Naive B cell (primary cell): ENCODE measurements around the gene TXNL1. TPM values are rescaled to one million over a fixed set of nuclear protein-coding genes. Genes with fewer than 3 reads are reported as not detected.

Experiments used
- ATAC-seq, 2 donors: fragments of 150-1000 bp; cut with Tn5 transposase; 2 replicates each; pipeline ENCODE4 v1.10.0; 2021; ENCODE audit warnings: low read depth in 2 of 2, mild to moderate bottlenecking in 2 of 2, moderate library complexity in 2 of 2
- DNase-seq: peaks from one replicate; pipeline ENCODE4 v3.0.0; 2022
- H3K27ac Mint-ChIP-seq, 6 donors: one replicate each; pipeline ENCODE4 v1.8.0; 2020 to 2022; ENCODE audit warnings: mild to moderate bottlenecking in 6 of 6, mixed read lengths in 6 of 6, moderate library complexity in 5 of 6, inconsistent platforms in 2 of 6
- H3K27me3 Mint-ChIP-seq, 3 donors: one replicate each; pipeline ENCODE4 v1.8.0; 2021 to 2022; ENCODE audit warnings: mixed read lengths in 3 of 3, mild to moderate bottlenecking in 1 of 3
- H3K36me3 Mint-ChIP-seq, 2 donors: one replicate each; pipeline ENCODE4 v1.8.0; 2020 to 2022; ENCODE audit warnings: mixed read lengths in 2 of 2, inconsistent platforms in 1 of 2, mild to moderate bottlenecking in 1 of 2
- H3K4me1 Mint-ChIP-seq, 3 donors: one replicate each; pipeline ENCODE4 v1.8.0; 2020 to 2022; ENCODE audit warnings: mixed read lengths in 3 of 3, inconsistent platforms in 1 of 3, mild to moderate bottlenecking in 1 of 3, moderate library complexity in 1 of 3
- H3K4me3 Mint-ChIP-seq, 8 donors: one replicate each; pipeline ENCODE4 v1.8.0; 2020 to 2022; ENCODE audit warnings: mild to moderate bottlenecking in 8 of 8, mixed read lengths in 8 of 8, moderate library complexity in 8 of 8, inconsistent platforms in 2 of 8
- H3K9me3 Mint-ChIP-seq, 7 donors: one replicate each; pipeline ENCODE4 v1.8.0; 2020 to 2022; ENCODE audit warnings: mixed read lengths in 7 of 7, mild to moderate bottlenecking in 5 of 7, inconsistent platforms in 2 of 7, moderate library complexity in 1 of 7
- polyA plus RNA-seq, 6 donors: library from polyadenylated mRNA; unstranded; fragments of 300-500 nt; fragmentation: Illumina TruSeq; gene quantifications; one replicate each; pipeline ENCODE4 v1.2.3, GENCODE V29; 2021; ENCODE audit warnings: low read depth in 6 of 6

Gene TXNL1
- polyA plus RNA-seq, 6 donors from 2014 or later, result 47.8 to 75.9 (median 63.1) TPM

DNA sequence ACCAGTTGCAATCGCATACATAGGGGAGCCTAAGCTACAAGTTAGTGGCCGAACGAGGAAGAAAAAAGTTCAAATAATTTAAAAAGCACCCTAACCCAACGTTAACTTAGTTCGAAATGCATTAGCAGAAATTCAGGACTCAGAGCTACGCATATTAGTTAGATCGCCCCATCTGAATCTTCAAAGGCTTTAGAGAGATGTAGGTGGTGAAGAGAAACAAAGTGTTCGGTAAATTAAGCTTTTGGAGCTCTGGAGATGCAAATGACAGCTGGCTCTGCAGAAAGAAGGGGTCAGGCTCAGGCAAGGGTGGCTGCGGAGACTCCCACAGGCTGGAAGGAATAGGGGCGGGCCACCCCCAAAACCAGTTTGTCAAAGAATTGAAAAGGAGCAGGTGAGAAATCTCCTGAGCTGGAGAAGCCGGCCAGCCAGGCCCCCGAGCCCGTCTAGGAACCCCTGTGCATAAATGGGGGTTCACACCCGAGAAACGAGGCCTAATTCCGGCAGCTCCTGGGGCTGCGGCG lies 621 bp downstream of the TXNL1 start:
- H3K9me3 Mint-ChIP-seq, result peaks cover 0 to 3% (median 1%) of the 10 kb centered on the region in 7 donors
- H3K27me3 Mint-ChIP-seq, result no peaks in the 10 kb centered on the region
- ATAC-seq, result peak; percentile 4 to 5

DNA sequence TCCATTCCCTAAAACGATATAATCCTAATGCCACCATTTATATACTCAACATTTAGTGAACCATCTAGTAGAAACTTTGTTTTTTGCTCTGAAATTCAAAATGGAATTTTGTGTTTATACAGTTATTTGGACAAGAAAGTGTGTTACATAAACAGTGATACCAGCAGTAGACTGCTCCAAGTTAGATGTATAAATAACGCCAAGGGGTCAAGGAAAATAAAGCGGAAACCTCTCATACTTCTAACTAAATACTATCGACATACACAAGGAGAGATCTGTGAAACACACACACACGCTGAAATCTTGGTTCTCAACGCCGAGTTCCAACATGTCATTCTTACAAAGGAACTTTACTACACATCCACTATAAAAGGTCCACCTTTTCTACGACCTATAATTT lies 1.2 kb downstream of the TXNL1 start:
- Mint-ChIP-seq H3K4me3 (peak overlapping the region; percentile 92 to 100 (median 99)), H3K4me1 (peaks cover 34 to 54% (median 46%) of the 10 kb centered on the region in 3 donors), H3K36me3 (peaks cover 10 to 14% of the 10 kb centered on the region in 2 donors), H3K27ac (peak overlapping the region in 5 of 6 donors; percentile 99 to 100 (median 99)), H3K27me3 (no peaks in the 10 kb centered on the region), H3K9me3 (peaks cover 0 to 3% (median 1%) of the 10 kb centered on the region in 7 donors)
- ATAC-seq (no peak), DNase-seq (no peak)

More for the DNA sequence above, 621 bp downstream of the TXNL1 start:
- H3K27ac Mint-ChIP-seq, result peak overlapping the region; percentile 99 to 100 (median 99)
- no peak for DNase-seq
- peaks cover 10 to 14% of the 10 kb centered on the region in 2 donors for H3K36me3 Mint-ChIP-seq
- peak overlapping the region; percentile 92 to 100 (median 99) for H3K4me3 Mint-ChIP-seq
- H3K4me1 Mint-ChIP-seq, result peaks cover 34 to 50% (median 46%) of the 10 kb centered on the region in 3 donors

- Mint-ChIP-seq H3K36me3 (peaks cover 10 to 14% of the 10 kb centered on the region in 2 donors), H3K4me3 (peak overlapping the region in 2 of 8 donors; percentile 5 to 92), H3K4me1 (peaks cover 36 to 65% (median 60%) of the 10 kb centered on the region in 3 donors), H3K9me3 (peaks cover 0 to 3% (median 1%) of the 10 kb centered on the region in 7 donors), H3K27ac (peak overlapping the region in 1 of 6 donors; percentile 69), H3K27me3 (no peaks in the 10 kb centered on the region)
- no peak for DNase-seq
- ATAC-seq, result no peak
These were observed 3.4 kb downstream of the TXNL1 start for GRCh38 chr18:56635007-56635406.

- Mint-ChIP-seq H3K4me3 (peak overlapping the region in 1 of 8 donors; percentile 29), H3K27ac (no peak overlapping the region), H3K27me3 (no peaks in the 10 kb centered on the region), H3K4me1 (peaks cover 32 to 70% (median 64%) of the 10 kb centered on the region in 3 donors), H3K9me3 (no peaks in the 10 kb centered on the region), H3K36me3 (peaks cover 0 to 10% of the 10 kb centered on the region in 2 donors)
- ATAC-seq, result no peak
- no peak for DNase-seq
These were observed 6.0 kb downstream of the TXNL1 start for GRCh38 chr18:56632070-56633022.

DNA sequence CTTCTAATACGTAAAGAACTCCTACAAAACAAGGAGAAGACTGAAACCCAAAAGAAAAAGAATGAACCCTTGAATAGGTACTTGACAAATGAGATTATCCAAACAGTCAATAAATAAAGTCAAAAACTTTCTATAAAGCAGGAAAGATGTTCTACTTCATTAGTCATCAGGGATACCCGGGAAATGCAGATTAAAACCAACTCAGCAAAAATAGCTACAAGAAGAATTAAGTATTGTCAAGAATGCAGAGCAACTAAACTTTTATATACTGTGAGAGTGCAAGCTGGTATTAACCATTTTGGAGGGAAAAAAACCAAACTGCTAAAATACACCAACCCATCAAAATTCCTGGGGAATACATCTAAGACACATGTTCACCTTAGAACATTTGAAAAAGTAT lies 10.4 kb downstream of the TXNL1 start:
- ATAC-seq (no peak), DNase-seq (no peak)
- no peak overlapping the region for H3K27ac Mint-ChIP-seq
- peaks cover 7 to 10% of the 10 kb centered on the region in 2 donors for H3K36me3 Mint-ChIP-seq
- H3K27me3 Mint-ChIP-seq, result no peaks in the 10 kb centered on the region
- no peak overlapping the region for H3K4me3 Mint-ChIP-seq
- peaks cover 15 to 43% (median 34%) of the 10 kb centered on the region in 3 donors for H3K4me1 Mint-ChIP-seq
- H3K9me3 Mint-ChIP-seq, result no peaks in the 10 kb centered on the region

DNA sequence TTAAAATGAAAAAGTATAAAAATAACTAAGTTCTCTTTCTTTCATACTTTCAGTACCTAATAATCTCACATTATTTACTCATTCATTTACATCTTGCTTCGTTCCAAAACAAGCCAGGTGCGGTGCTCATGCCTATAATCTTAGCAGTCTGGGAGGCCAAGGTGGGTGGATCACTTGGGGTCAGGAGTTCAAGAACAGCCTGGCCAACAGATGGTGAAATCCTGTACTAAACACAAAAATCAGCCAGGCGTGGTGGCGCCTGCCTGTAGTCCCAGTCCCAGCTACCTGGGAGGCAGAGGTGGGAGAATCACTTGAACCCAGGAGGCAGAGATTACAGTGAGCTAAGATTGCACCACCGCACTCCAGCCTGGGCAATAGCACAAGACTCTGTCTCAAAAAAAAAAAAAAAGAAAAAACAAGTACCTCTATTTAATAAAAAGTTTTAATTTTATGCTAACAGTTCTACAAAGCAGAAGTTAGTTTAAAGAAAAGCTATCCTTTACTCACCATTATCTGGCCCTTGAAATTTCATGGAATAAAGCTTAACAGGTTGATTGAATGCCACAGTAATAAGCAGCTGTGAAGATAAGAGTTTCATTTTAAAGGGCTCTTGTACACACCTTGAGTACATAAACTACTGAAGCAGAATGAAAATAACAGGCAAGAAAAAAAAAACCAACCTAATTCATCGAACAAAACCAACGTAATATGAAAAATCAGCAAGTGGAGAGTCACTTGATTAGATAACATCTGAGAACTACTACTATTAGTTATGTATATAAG lies 22.5 kb downstream of the TXNL1 start:
- Mint-ChIP-seq H3K36me3 (peaks cover 30 to 32% of the 10 kb centered on the region in 2 donors), H3K27ac (peak overlapping the region in 1 of 6 donors; percentile 49)

GRCh38 chr18:56606618-56607017 lies 31.8 kb downstream of the TXNL1 start:
- H3K9me3 Mint-ChIP-seq, result no peaks in the 10 kb centered on the region
- no peak overlapping the region for H3K4me3 Mint-ChIP-seq
- H3K27me3 Mint-ChIP-seq, result no peaks in the 10 kb centered on the region
- no peak for ATAC-seq
- H3K27ac Mint-ChIP-seq, result no peak overlapping the region
- no peaks in the 10 kb centered on the region for H3K4me1 Mint-ChIP-seq
- no peak for DNase-seq
- H3K36me3 Mint-ChIP-seq, result peaks cover 8 to 16% of the 10 kb centered on the region in 2 donors

More for the DNA sequence above, 22.5 kb downstream of the TXNL1 start:
- H3K27me3 Mint-ChIP-seq, result no peaks in the 10 kb centered on the region
- no peak overlapping the region for H3K4me3 Mint-ChIP-seq
- DNase-seq, result no peak
- peaks cover 0 to 7% (median 0%) of the 10 kb centered on the region in 3 donors for H3K4me1 Mint-ChIP-seq
- H3K9me3 Mint-ChIP-seq, result no peaks in the 10 kb centered on the region
- ATAC-seq, result no peak

- peaks cover 0 to 10% (median 1%) of the 10 kb centered on the region in 7 donors for H3K9me3 Mint-ChIP-seq
- H3K27me3 Mint-ChIP-seq, result no peaks in the 10 kb centered on the region
- no peak overlapping the region for H3K4me3 Mint-ChIP-seq
- no peak for ATAC-seq
- no peak for DNase-seq
- peaks cover 0 to 5% (median 0%) of the 10 kb centered on the region in 3 donors for H3K4me1 Mint-ChIP-seq
- H3K27ac Mint-ChIP-seq, result no peak overlapping the region
- H3K36me3 Mint-ChIP-seq, result no peaks in the 10 kb centered on the region
These were observed 40.0 kb downstream of the TXNL1 start for GRCh38 chr18:56598422-56598821.

DNA sequence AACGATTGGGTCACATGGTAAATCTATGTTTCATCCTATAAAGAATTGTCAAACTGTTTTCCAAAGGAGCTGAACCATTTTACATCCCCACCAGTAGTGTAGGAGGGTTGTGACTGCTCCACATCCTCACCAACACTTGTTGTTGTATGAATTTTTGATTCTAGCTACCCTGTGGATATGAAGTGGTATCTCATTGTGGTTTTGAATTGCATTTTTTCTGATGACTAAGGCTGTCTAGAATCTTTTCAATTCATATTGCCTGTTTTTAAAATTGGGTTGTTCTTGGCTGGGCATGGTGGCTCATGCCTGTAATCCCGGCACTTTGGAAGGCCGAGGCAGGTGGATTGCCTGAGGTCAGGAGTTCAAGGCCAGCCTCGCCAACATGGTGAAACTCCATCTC lies 44.5 kb downstream of the TXNL1 start:
- no peak for ATAC-seq
- Mint-ChIP-seq H3K9me3 (peaks cover 0 to 17% (median 4%) of the 10 kb centered on the region in 7 donors), H3K27ac (no peak overlapping the region), H3K4me1 (no peaks in the 10 kb centered on the region), H3K4me3 (no peak overlapping the region), H3K36me3 (no peaks in the 10 kb centered on the region), H3K27me3 (no peaks in the 10 kb centered on the region)
- DNase-seq, result no peak

- ATAC-seq (no peak), DNase-seq (no peak)
- no peak overlapping the region for H3K27ac Mint-ChIP-seq
- peaks cover 0 to 13% (median 0%) of the 10 kb centered on the region in 7 donors for H3K9me3 Mint-ChIP-seq
- no peaks in the 10 kb centered on the region for H3K27me3 Mint-ChIP-seq
- H3K4me1 Mint-ChIP-seq, result no peaks in the 10 kb centered on the region
- H3K36me3 Mint-ChIP-seq, result peaks cover 0 to under 1% of the 10 kb centered on the region in 2 donors
- H3K4me3 Mint-ChIP-seq, result no peak overlapping the region
These were observed 58.4 kb downstream of the TXNL1 start for GRCh38 chr18:56580026-56580425.

- H3K4me3 Mint-ChIP-seq, result no peak overlapping the region
- no peaks in the 10 kb centered on the region for H3K4me1 Mint-ChIP-seq
- H3K27ac Mint-ChIP-seq, result no peak overlapping the region
- H3K9me3 Mint-ChIP-seq, result peaks cover 0 to 11% (median 0%) of the 10 kb centered on the region in 7 donors
- no peaks in the 10 kb centered on the region for H3K36me3 Mint-ChIP-seq
- DNase-seq (no peak), ATAC-seq (no peak)
- H3K27me3 Mint-ChIP-seq, result no peaks in the 10 kb centered on the region
These were observed 58.9 kb downstream of the TXNL1 start for GRCh38 chr18:56579451-56579850.

DNA sequence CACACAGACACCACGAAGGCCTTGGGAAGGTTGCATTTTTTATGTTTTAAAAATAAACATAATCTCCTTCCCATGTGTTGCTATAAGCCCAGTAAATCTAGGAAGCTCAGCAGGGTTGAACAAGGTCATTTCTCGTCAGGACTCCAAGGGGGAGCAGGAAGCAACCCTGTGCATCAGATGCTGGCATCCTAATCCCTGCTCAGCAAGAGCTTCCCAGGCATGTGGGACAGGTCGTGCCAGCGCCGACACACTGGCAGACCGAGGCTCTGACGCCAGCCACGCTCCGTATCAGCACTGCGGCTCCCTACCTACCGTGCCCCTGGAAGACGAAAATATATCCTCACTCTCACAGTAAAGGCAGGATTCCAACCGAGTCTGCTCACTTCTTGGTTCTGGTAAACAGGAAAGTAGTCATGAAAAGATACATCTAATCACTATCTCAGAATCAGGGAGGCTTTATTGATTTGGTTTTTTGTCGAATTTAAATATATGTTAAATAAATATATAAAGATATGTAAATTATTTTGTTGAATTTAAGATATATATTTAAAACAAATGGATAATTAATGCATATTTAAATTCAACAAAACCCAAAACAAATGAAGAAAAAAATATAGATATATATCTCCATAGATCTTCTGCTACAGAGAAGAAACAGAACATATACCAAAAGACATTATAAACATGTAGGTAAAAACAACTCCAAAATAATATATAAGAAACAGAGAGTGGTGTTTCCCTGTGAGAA lies 61.4 kb downstream of the TXNL1 start:
- Mint-ChIP-seq H3K4me3 (no peak overlapping the region), H3K27me3 (no peaks in the 10 kb centered on the region), H3K27ac (no peak overlapping the region), H3K36me3 (no peaks in the 10 kb centered on the region), H3K9me3 (peaks cover 0 to 11% (median 0%) of the 10 kb centered on the region in 7 donors), H3K4me1 (no peaks in the 10 kb centered on the region)
- DNase-seq (no peak), ATAC-seq (no peak)
